GM21529 (cell line): Measurements from ENCODE around the gene HSPBAP1.
A peak's percentile ranks its signal among the peaks of the same experiment; 100 is the strongest.
"Not testable (repeated sequence)": the region's sequence is repeated elsewhere in the genome, so short reads cannot be mapped to it uniquely, and the experiment has no call there.

ENCODE experiments used
- ATAC-seq: cut with Tn5 transposase; IDR thresholded peaks from one replicate; pipeline ENCODE4 v1.9.1; 2021; ENCODE audit not compliant: unreplicated experiment

HSPBAP1 gene

DNA sequence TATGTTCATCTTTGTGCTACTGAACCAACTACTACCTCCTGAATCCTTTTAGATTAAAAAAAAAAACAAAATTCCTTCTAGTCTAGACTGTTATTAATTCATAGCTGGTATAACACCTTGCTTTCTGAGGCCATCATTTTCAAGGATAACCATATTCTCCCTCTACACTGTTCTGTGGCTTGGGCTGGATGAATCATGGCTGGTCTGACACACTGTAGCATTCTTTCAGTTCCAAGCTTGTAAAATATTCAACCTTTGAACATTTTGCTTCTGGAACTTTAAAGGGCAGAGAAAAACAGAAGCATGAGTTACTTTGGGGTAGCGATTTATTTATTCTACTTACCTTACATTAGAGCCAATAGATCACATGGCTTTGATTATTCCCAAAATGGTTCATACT, 7.6 kb downstream of the HSPBAP1 start:
- no peak for ATAC-seq

DNA sequence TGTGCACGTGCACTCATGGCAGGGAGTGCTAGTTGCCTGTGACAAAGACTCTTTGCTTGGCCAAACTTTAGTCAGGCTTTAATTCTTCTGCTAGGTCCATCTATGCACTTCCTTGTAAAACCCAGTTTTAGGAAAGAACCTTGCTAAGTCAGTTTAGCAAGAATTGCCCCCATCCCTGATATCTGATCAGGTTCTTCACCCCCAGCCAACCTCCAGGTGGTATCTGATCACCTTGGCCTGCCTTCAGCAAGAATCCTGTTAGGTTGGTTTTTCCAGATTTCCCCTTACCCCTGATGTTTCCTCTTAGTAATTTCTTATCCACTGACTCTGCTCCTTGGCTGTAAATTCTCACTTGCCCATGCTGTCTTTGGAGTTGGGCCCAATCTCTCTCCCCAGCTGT, 8.4 kb downstream of the HSPBAP1 start:
- ATAC-seq = no peak

- no peak for ATAC-seq
Observed at GRCh38 chr3:122784436-122784835, 9.2 kb downstream of the HSPBAP1 start.

- no peak for ATAC-seq
Observed at GRCh38 chr3:122782804-122783203, 10.8 kb downstream of the HSPBAP1 start.

DNA sequence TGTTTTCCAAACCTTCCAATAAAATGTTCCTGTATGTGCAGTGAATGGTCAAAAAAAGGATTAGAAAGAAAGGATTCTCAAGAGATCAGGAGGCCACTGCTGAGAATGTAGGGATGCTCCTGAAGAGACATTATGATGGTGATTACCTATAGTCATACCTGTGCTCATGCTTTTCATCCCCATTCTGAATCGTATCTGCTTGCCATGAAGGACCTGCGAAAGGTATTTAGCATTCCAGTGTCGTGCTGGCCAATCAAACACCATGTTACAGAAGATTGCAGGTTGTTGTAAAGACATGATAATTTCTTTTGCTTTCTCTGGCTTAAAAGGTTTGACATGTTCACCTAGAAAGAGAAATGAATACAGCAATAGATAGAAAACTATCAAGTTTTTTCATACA, 16.1 kb downstream of the HSPBAP1 start:
- no peak for ATAC-seq

DNA sequence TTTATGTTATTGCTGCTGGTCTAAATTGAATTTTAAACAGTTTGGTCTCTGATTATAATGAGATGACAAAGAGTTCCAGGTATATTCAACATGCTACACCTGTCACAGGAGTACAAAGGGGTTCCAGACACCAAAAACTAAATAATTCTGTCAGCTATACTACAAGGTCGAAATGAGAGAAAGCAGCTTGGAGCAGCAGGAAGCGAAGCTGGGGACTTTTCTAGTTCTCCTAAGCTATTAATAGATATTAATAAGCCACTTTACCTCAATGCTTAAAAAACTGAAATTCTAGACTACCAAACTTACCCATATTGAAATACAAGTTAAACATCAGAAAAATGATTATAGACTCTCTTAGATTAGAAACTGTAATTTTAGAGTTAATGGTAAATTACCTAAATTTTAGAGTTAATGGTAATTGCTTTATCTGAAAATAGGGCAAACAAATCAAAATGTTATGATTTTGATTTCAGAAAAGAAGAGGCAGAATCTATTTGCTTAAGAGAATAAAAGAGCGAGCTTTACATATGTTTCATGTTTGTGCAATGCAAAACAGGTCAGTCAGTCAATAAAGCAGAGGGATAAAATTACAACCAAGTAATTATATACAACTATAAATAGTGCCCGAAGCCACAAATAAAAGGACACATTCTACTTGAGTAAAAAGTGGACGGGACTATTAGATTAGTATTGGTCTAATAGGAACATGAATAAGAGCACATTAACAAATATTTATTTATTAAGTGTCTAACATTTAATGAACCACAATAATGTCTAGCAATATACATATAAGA, 16.8 kb downstream of the HSPBAP1 start:
- ATAC-seq = no peak

- peak; percentile 20 for ATAC-seq
Observed at GRCh38 chr3:122774564-122774963, 19.1 kb downstream of the HSPBAP1 start.

DNA sequence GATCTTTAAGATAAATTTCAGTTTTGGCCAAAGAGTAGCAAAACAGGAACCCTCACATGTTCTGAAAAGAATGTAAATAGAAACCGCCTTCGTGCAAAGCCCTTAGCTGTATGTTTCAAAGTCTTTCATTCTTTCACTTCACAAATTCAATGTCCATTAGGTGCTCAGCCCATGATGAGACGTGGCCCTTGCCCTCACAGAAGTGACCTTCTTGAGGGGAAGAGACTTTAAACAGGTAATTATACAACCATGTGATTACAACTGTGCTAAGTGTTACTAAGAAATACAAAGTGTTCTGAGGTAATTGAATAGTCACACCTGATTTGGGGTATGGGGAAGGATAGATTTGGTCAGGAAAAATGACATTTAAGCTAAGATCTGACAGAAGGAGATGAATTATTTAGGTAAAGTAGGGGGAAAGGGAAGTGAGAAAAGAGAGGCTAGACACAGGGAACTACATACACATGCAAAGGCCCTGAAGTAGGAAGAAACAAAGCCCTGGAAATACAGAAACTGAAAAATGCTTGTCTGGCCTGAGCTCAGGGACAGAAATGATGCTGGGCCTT, 19.6 kb downstream of the HSPBAP1 start:
- peak; percentile 68 for ATAC-seq

DNA sequence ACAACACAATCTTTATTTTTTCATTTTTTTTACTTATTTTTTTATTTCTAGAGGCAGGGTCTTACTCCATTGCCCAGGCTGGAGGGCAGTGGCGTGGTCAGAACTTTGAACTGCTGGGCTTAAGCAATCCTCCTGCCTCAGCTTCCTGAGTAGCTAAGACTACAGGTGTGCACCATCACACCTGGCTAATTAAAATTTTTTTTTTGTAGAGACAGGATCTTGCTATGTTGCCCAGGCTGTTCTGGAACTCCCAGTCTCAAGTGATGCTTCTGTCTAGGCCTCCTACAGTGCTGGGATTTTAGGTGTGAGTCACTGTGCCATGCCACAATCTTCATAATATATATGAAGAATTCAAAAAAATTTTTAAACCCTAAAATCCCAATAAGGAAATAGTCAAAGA, 20.8 kb downstream of the HSPBAP1 start:
- no peak for ATAC-seq

- ATAC-seq = no peak
Observed at GRCh38 chr3:122770521-122771202, 23.0 kb downstream of the HSPBAP1 start.

GRCh38 chr3:122767540-122768372, 25.9 kb downstream of the HSPBAP1 start:
- ATAC-seq = no peak

GRCh38 chr3:122766430-122766829, 27.2 kb downstream of the HSPBAP1 start:
- ATAC-seq = no peak

DNA sequence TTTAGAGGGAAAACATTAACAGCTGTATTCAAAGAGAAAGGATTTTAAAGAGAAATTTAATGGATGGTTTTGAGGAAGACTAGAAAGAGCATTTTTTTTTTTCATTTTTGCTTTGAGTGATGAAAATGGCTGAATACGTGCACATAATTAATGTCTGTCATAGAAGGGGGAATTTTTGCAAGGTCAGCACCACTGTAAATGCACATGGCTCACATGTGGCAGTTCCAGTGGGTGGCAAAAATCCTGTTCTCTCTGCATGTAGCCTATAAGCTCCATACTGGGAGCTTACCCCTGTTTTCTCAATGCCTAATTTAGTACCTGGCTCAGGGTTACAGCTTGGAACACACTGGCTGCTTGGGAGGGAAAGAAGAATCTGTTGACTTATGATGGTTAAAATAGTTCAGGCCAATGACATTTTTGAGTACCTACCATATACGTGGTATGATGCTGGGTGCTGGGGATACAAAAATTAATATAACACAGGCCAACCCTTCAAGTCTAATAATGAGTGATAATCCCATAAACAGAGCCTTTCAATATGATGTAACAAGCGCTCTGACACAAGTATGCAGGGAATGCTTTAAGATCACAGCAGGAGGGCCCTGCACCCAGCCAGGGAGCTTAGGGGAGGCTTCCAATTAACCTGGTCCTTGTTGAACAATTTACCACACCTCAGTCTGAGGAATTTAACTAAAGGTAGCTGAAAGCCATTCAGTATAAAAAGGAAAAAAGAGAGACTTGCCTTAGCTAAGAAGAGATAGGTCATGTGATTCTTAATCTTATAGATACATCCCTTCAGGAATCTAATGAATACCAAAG, 33.0 kb downstream of the HSPBAP1 start:
- no peak for ATAC-seq

- ATAC-seq = no peak
Observed at GRCh38 chr3:122758877-122759560, 34.6 kb downstream of the HSPBAP1 start.

GRCh38 chr3:122755491-122755890, 38.1 kb downstream of the HSPBAP1 start:
- ATAC-seq = no peak

GRCh38 chr3:122754929-122755328, 38.7 kb downstream of the HSPBAP1 start:
- peak; percentile 74 for ATAC-seq

- ATAC-seq = no peak
Observed at GRCh38 chr3:122748347-122748746, 45.3 kb downstream of the HSPBAP1 start.

- ATAC-seq = not testable (repeated sequence)
Observed at GRCh38 chr3:122747295-122747694, 46.3 kb downstream of the HSPBAP1 start.

DNA sequence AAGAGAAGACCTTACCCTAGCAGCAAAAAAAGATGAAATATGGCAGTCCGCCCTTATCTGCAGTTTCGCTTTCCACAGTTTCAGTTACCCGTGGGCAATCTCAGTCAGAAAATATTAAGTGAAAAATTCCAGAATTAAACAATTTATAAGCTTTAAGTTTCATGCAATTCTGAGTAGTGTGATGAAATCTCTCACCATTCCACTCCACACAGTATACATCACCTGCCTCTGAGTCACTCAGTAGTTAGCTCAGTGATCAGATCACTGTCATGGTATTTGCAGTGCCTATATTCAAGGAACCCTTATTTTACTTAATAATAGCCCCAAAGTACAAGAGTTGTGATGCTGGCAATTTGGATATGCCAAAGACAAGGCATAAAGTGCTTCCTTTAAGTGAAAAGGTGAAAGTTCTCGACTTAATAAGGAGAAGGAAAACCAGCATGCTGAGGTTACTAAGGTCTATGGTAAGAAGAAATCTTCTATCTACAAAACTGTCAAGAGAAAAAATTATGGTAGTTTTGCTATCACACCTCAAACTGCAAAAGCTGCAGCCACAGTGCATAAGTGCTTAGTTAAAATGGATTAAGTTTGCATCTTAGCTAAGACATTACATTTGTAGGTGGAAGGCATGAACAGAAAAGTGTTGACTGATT, 48.1 kb downstream of the HSPBAP1 start:
- ATAC-seq = no peak
